NCI-H146 treated with DMSO at 0.1 percent for 48 hours (cell line): ENCODE measurements around the gene HERC4.
"Not testable (repeated sequence)": the region's sequence is repeated elsewhere in the genome, so short reads cannot be mapped to it uniquely, and the experiment has no call there.

Experiments
- DNase-seq: peaks from one replicate; lab custom pipeline; 2025; ENCODE audit not compliant: unreplicated experiment; lab: John Stamatoyannopoulos, UW

HERC4 gene

DNA sequence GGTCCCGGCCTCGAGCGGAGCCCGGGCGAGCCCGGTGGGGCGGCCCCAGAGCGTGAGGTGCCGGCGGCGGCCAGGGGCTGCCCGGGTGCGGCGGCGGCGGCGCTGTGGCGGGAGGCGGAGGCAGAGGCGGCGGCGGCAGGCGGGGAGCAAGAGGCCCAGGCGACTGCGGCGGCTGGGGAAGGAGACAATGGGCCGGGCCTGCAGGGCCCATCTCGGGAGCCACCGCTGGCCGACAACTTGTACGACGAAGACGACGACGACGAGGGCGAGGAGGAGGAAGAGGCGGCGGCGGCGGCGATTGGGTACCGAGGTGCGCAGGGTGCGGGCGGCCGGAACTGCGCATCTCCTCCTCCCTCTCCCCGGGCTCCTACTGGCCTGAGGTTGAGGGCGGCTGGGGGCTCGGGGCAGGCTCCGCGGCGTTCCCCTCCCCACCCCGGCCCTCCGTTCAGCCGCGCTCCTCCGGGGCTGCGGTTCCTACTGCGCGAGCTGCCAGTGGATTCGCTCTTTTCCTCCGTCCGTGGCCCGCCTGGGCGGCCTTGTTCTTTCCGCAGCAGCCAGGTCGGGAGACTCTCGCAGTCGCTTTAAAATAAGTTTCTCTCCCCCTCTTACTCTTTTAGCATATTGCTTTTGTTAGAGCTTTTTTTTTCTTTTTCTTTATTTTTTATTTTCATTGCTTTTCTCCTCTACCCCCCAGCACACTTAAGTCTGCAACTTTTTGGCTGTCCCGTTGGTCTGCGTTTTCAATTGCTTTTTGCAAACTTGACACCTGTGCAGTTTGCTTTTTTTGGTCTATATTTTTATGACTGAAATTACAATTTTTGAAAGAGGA lies 190.0 kb downstream of the HERC4 start:
- peak; percentile 66 for DNase-seq

DNA sequence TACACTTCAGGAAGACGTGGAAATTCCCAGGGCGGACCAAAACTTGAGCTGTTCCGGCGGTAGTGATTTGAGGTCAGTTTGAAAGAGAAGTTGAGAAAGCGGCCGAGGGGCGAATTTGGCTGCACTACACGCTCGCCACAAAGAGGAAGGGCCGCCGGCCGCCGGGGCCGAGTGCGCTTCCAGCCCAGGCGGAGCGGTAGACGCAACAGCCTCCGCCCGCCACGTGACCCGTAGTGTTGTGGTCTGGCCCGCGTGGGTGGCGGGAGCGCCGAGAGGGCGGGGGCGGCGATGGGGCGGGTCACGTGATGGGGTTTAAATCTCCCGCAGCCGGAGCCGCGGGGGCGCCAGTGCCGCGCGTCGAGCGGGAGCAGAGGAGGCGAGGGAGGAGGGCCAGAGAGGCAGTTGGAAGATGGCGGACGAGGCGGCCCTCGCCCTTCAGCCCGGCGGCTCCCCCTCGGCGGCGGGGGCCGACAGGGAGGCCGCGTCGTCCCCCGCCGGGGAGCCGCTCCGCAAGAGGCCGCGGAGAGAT lies 190.7 kb downstream of the HERC4 start, which contains the start of gene SIRT1:
SIRT1 (plus strand) TSS at position 344 of the 529 bp plus-strand sequence; CDS start at position 410, 66 bp downstream.
- peak; percentile 87 for DNase-seq

DNA sequence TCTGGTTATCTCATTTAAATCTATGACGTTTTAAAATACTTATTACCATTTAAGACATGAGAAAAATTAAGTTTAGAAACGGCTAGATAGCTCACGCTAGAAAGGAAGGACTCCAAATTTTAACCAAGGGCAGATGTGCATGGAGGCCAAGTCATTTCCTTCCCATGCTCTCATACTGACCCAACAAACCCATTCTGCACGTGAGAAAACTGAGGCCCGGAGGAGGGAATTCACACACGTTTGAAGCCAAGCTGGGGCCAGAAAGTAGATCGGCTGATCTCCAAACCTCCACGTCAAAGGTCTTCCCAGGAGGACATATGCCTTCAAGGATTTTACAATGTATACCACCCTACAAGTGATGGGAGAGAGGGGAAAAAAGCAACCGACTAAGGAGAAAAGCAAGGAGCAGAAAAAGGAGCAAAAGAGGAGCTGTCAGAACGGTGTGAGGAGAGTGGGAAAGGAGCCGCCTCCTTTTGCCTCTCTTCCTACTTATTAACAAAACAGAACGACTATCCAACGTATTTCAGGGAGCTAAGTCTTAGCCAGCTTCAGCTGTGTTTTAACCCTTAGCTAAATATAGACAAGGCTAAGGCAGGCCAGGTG lies 191.3 kb downstream of the HERC4 start:
- no peak for DNase-seq

DNA sequence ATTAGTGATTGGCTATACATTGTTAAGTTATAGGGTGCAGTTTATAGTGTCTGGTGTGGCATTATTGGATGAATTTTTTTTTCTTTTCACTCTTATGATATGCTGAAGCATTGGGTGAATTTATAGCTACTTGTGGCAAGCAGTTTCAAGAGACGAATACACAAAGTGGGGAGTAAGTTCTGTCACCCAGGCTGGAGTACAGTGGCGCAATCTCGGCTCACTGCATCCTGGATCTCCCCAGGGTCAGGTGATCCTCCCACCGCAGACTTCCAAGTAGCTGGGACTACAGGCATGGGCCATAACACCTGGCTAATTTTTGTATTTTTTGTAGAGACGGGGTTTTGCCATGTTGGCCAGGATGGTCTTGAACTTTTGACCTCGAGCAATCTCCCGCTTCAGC lies 196.9 kb downstream of the HERC4 start:
- no peak for DNase-seq

DNA sequence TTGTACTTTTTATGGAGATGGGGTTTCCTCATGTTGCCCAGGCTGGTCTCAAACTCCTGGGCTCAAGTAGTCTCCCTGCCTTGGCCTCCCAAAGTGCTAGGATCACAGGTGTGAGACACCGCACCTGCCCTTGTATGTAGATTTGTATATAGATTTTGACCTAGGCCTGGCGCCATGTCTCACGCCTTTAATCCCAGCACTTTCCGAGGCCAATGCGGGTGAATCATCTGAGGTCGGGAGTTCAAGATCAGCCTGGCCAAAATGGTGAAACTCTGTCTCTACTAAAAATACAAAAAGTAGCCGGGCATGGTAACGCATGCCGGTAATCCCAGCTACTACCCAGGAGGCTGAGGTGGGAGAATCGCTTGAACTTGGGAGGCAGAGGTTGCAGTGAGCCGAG lies 197.7 kb downstream of the HERC4 start:
- DNase-seq, result not testable (repeated sequence)

DNA sequence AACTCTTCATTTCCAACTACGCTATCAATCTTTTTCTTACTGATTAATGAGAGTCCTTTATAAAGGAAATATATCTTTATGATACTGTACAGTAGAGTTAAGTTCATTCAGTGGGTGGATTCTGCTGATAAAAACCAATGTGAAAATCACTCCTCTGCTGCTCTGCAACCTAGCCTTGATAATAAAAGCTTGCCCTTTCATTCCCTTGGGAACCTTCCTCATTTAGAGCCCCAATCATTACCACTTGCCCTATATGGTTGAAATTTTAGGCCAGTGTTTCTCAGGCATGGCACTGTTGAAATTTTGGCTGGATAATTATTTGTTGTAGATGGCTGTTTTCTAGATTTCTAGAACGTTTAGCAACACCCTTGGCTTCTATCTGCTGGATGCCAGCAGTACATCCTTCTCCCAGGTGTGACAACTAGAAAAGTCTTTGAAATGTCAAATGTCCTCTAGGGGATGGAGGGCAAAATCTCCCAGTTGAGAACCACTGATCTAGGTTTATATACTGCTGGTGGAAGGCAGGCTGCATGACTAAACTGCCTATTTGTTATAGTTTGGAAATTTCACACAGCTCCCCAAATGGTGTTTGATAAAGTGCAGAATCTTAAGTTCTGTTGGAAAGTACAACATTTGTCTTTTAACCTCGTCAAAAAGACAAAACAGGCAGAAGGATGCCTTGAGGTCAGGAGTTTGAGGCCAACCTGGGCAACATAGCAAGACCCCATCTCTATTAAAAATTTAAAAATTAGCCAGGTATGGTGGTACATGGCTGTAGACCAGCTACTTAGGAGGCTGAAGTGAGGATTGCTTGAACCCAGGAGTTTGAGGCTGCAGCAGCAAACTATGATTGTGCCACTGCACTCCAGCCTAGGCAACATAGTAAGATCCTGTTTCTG lies 199.5 kb downstream of the HERC4 start:
- no peak for DNase-seq
